Measurements from ENCODE around the gene BICC1. TPM values are rescaled to one million over a fixed set of nuclear protein-coding genes. Genes with fewer than 3 reads are reported as not detected.

Gene BICC1
- total and polyA plus RNA-seq, 2 of the 8 experiments (the other 6 are each of a cell fraction or from before 2014, with no cell fraction given): 0.20 to 0.73 TPM

DNA sequence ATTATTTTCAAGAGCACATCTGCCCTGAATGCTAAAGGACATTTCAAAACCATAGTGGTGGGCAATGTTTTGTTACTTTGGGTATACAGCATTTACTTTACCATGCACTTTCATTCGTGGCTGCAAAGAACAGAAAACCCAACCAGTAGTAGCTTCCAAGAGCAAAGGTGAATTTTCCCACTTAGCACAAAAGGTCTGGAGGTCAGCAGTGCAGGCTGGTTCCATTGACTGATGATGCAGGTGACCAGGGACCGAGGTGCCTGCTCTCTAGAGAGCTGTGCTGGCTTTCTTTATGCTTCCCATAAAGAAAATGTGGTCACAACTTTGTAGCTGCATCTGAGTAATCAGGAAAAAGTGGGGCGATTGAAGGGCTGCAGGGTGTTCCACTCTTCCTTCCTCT, 240.0 kb downstream of the BICC1 start:
- Histone ChIP-seq H2AK5ac (ENCODE audit: low read depth, low read length) (no peak overlapping the region), H3K27me3 (replicated peaks in 1 of 4; ENCODE audit: control insufficient read depth in 3 of 4, extremely low read depth in 1 of 4, insufficient read depth in 3 of 4, low read length in 3 of 4) (no peaks in the 10 kb centered on the region), H3K23me2 (ENCODE audit: low read depth, low read length) (no peaks in the 10 kb centered on the region), H2AFZ (ENCODE audit: low read length) (no peak overlapping the region), H2BK20ac (ENCODE audit: low read length) (no peak overlapping the region), H2BK120ac (replicated peaks; ENCODE audit: low read depth, low read length) (no peak overlapping the region), H3K23ac (ENCODE audit: insufficient read length) (no peak overlapping the region), H4K91ac (replicated peaks; ENCODE audit: insufficient read length, low read length) (no peak overlapping the region), H4K8ac (ENCODE audit: extremely low read depth, insufficient read depth, low read length) (no peak overlapping the region), H4K20me1 (replicated peaks in 1 of 2; ENCODE audit: control insufficient read depth in 1 of 2, insufficient read depth in 2 of 2, low read length in 2 of 2) (no peaks in the 10 kb centered on the region), H4K5ac (ENCODE audit: insufficient read length, low read depth, low read length) (no peak overlapping the region), H2BK15ac (ENCODE audit: low read length) (no peak overlapping the region), H3K9me3 (ENCODE audit: insufficient read depth in 2 of 2, low read depth in 1 of 2, low read length in 1 of 2) (no peaks in the 10 kb centered on the region), H3K79me2 (ENCODE audit: control insufficient read depth in 1 of 2, insufficient read depth in 2 of 2, low read length in 2 of 2) (no peaks in the 10 kb centered on the region), H3K4me3 (ENCODE audit: extremely low read depth in 1 of 4, insufficient read depth in 2 of 4, low read depth in 3 of 4, low read length in 4 of 4) (no peak overlapping the region), H3K56ac (replicated peaks; ENCODE audit: insufficient read length, low read depth, low read length) (no peak overlapping the region), H2BK5ac (ENCODE audit: low read depth, low read length) (no peak overlapping the region), H3K4me2 (ENCODE audit: insufficient read depth in 1 of 2, low read depth in 2 of 2, low read length in 2 of 2) (no peak overlapping the region), H3K4me1 (replicated peaks in 1 of 4; ENCODE audit: control insufficient read depth in 3 of 4, insufficient read depth in 4 of 4, low read length in 3 of 4) (no peaks in the 10 kb centered on the region), H3K4ac (replicated peaks; ENCODE audit: insufficient read length, low read depth, low read length) (no peak overlapping the region), H3K79me1 (ENCODE audit: low read depth, low read length) (no peaks in the 10 kb centered on the region), H3K14ac (ENCODE audit: insufficient read length) (no peak overlapping the region), H3K18ac (ENCODE audit: extremely low read depth, low read length) (no peak overlapping the region), H3K36me3 (ENCODE audit: control insufficient read depth in 2 of 4, insufficient read depth in 4 of 4, low read length in 3 of 4) (no peaks in the 10 kb centered on the region), H3K27ac (ENCODE audit: low read depth, low read length) (no peak overlapping the region), H2BK12ac (ENCODE audit: low read depth, low read length) (no peak overlapping the region), H3K9ac (replicated peaks in 1 of 4; ENCODE audit: extremely low read depth in 1 of 4, low read depth in 3 of 4, low read length in 3 of 4) (no peak overlapping the region)
- ChIA-PET CTCF (ENCODE audit: partially characterized antibody) (no interaction called here), POLR2A (ENCODE audit: partially characterized antibody) (no interaction called here)
- 82% methylated on average over 3 of the region's 3 CpGs; no CpG with 5 or more reads in 1 of the 2 experiments for WGBS, 2 experiments (ENCODE audit: extremely low coverage in 1 of 2, insufficient coverage in 1 of 2, insufficient read length in 1 of 2, insufficient replicate concordance in 2 of 2, low coverage in 1 of 2, low lambda C conversion rate in 2 of 2, missing lambda C conversion rate in 1 of 2)
- DNase-seq (ENCODE audit: low read depth in 1 of 2, low spot score in 2 of 2) (no peak), FAIRE-seq (no peak)
- TF ChIP-seq CHD1 (IDR thresholded peaks at IDR 0.05; ENCODE audit: low read depth, low read length): no peak
- no peak for TF ChIP-seq CHD2 (IDR thresholded peaks at IDR 0.05; ENCODE audit: low read length)
- TF ChIP-seq EGR1 (IDR thresholded peaks at IDR 0.05; ENCODE audit: borderline replicate concordance, low read depth, low read length): no peak
- TF ChIP-seq BACH1 (IDR thresholded peaks at IDR 0.05; ENCODE audit: low read length): no peak
